EL (cell line): ENCODE results near the gene CACNA1I.

Source experiments
- DNase-seq: peaks from one replicate; pipeline ENCODE4 v3.0.0-alpha.2; 2016

Gene CACNA1I

DNA sequence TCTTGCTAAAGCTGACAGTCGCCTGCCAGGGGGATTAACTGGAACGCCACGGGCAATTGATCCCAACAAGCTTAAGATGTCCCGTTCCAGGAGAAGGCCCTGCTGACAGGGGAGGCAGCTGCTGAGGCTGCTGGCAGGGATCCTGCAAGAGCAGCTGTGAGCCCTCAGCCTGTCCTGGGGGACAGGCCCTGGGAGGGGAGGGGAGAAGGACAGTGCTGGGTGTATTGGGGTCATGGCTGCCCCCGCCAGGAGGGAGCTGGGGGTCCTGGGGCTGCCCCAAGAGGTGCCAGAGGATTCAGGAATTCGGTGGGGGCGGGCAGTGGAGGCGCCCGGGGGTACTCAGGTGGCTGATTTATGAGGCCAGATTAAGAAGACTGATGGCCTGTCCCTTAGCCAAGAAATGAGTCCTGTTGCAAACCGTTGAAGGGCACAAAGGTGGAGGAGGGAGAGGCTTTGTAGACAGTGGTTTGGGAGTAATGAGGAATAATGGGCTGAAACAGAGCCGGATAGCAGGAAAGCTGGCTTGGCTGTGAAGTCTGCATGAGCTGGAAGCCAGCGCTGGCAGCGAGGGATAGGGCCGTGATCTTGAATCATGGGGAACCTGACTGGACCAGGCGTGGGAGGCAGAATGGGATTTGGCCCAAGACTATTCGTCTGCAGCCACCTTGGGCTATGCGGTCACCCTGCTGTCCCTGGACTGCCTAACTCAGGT is 133.5 kb downstream of the CACNA1I start:
- no peak for DNase-seq

DNA sequence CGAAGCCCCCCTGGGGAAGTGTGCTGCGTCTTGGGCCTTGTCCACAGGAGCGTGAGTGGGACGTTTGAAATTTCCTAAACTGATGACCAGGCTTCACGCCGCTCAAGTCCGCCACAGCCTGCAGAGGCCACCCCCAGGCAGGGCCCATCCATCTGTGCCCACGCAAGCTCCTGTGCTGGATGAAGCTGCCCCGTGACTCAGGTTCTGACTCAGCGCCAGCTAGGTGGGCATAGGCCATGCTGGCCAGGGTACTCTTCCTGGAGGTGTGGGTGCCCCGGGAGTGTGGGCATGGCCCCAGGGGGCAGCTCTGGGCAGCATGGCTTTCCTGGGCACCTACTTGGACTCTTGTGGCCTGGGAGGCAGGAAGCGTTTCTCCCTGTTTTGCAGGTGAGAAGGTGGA is 134.8 kb downstream of the CACNA1I start:
- no peak for DNase-seq

DNA sequence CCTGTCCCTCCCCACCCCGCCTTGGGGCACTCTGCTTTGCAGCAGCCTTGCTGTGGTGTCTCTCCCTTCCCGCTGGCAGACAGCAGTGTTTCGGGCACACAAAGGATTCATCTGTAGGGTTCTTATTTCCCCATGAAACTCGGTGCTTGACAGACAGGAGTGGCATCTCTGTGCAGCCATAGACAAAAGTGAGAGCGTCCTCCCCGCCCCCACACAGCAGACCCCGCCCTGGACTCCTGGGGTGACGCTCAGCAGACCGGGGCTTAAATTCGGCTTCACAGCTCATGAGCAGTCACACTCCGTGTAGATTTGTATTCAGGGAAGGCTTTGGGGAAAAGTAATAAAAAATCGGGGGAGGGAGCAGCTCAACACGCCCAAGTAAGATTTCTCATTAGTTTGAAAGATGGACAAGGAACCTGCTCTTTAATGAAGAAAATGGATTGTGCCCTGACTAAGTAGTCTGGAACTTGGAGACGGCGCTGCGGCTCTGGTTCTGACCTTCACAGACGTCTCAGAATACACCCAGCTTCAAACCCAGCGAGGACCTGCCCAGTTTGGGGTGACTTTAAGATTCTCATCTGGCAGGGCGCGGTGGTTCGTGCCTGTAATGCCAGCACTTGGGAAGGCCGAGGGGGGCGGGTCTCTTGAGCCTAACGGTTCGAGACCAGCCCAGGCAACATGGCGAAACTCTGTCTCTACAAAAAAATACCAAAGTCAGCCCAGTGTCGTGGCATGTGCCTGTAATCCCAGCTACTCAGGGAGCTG is 136.0 kb downstream of the CACNA1I start:
- no peak for DNase-seq

DNA sequence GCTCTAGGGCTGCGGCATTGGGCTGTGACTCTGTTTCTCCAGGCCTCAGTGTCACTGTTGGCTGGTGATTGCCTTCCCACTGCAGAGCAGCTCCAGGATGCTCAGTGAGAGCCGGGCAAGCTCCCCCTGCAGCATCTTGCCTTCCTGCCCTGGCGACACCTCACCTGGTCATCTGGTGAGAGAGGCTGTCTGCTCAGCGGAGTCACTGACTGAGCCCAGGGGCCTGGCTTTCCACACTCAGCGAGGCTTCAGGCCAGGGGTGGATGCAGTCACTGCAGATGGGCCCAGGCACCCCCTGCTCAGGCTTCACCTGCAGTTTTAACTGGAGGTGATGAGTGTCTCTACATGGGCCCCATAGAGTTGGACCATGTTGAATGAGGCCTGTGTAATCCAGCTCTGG is 136.8 kb downstream of the CACNA1I start:
- no peak for DNase-seq

DNA sequence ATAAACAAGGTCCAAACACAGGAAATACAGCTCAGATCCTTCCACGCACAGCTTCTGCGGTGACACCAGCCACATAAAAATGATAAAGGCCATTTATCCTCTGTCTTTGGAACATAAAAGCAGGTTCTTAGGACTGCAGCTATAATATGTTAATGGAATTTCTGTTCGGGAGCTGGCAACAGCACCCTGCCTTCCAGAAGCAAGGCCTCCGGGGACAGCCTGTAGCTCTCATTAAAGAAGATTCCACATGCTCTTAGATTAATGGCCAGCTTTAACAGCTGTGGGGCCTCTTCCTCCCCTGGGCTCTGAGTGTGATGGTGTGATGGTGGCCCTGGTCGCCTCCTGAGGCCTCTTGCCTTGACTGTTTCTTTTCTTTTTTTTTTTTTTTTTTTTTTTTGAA is 137.3 kb downstream of the CACNA1I start:
- DNase-seq: no peak

DNA sequence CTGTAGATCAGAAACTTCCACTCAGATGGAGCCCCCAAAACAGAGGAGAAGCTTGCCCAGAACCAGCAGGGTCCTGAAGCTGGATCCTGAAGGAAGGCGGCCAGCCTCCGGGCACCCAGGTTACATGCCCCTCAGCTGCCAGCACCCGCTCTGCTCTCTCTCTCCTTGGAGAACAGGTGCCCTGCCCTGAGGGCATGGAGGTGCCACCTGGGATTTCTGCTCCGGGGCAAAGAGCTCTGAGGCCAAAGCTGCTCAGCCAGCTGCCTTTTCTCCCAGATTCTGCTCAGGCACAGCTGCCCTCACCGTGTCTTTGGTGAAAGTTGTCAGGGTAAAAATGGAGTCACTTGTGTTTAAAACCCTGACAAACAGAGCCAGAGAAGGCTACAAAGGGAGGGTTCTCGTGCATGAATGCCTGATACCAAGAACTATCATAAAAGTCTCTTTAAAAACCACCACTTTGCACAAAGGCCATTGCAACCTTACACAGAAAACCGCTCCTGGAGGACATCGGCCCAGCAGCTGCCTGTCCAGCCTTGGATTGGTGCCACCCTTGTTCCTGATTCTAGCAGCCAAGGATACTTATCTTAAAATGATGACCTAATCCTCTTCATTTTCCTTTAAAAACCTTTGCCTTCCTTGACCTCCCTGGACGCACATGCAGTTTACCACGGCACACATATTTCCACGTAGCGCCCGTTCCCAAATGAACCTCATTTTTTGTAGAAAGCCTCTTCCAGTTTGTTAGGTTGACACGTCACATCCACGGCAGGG is 140.0 kb downstream of the CACNA1I start:
- no peak for DNase-seq

DNA sequence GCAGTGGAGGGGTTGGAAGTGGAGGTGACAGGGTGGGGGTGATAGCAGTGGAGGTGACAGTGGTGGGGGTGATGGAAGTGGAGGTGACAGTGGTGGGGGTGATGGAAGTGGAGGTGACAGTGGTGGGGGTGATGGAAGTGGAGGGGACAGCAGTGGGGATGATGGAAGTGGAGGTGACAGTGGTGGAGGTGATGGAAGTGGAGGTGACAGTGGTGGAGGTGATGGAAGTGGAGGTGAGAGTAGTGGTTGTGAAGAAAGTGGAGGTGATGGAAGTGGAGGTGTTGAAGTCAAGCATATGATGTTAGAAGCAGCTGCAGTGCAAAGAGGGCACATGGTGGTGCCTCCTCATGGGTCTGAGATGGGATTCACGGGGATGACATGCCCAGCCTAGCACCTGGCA is 141.5 kb downstream of the CACNA1I start:
- DNase-seq: no peak

DNA sequence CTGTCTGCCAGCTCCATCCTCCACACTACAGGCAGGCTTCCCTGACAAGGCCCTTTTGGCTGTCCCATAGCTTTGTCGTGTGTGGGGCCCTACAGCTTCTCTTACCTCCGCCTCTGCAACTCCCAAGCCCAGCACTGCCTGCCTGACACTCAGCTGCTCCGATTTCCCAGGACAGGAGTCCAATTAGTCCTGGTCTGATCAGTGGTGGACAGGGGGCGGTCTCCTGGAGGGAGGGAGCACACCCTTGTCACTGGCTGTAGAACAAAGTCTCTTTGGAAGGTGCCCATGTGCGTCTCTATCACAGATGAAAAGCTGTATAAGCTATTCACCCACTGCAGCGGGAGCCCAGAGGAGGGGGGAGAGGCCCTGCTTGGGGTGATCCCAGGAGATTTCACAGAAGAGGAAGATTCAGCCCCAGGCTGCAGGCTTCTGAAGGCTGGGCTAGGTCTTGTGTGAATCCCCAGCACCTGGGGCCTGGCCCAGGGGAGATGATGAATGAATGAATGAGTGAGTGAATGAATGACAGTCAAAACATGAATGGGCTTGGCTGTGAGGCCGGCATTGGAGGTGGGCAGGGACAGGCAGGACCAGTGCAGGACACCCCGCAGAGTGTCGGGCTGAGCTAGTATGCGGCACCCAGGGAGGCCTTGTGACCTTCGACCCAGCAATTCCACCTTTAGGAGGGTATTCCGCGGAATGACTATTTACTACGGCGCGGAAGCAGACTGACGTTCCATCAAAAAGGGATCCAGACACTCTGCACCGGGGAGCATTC is 142.4 kb downstream of the CACNA1I start:
- no peak for DNase-seq

DNA sequence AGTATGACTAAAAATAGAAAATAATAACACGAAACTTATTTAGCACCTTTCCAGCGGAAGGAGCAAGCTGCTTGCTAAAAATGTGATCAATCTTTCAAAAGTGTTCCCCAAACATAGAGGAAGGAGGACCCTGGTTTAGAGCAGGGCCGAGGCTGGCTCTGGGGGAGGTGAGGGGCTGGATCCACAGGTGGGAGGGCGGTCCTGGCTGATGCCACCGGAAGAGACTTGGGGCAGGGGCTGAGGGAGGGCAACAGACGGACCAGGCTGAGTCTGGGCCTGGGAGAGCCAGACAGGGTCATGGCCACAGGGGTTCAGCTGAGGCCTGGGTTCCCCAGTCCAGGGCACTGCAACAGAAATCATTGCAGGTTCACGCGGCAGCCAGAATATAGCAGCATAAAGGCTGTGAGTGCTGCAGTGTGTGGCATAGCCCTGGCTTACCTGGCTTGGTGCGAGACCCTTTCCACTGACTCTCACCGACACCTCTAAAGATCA is 143.3 kb downstream of the CACNA1I start:
- DNase-seq: no peak

DNA sequence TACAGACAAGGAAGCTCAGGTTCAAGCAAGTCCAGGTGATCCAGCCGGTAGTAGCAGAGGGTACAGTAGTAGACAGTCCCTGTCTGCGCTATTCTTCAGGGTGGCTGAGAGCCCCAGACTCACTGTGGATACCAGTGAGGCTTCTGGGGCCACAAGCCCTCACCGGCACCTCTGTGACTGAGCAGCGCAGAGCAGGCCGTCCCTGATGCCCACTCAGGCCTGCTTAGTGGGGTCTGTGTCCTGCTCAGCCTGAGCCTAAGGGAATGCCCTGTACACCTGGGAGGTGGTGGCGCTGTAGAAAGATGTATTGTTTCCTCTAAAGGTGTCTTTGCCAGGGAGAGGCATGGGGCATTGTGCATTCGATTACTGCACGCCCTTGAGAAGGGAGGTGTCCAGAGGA is 143.8 kb downstream of the CACNA1I start:
- no peak for DNase-seq

DNA sequence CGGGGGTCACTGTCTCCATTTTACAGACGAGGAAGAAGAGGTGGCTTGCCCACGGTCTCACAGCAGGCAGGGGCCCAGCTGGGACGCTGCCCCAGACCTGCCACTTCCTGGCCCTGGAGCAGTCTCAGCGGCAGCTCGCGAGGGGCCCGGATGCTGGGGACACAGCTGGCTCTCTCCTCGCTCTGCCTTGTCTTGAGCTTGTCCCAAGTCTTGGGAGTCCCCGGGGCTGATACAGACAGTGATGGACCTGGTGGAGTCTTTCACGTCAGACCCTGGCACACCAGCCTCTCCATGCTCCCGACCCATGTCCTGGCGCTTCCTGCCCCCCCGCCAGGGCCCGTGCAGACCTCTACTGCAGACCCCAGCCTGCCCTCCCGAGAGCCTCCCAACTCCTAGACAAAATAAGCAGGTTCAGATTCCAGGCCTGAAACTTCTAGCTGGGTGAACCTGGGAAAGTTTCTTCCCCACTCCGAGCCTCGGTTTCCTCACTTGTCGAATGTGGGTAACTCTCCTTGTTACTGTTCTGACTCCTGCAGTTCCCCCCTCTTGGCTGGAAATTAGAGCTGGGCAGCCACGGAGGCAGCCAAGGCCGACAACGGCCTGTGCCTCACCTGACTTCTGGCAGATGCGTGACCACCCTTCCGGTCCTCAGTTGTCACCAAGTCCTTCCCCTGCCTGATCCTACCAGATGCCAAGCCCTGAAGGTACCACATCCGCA is 145.4 kb downstream of the CACNA1I start:
- no peak for DNase-seq

DNA sequence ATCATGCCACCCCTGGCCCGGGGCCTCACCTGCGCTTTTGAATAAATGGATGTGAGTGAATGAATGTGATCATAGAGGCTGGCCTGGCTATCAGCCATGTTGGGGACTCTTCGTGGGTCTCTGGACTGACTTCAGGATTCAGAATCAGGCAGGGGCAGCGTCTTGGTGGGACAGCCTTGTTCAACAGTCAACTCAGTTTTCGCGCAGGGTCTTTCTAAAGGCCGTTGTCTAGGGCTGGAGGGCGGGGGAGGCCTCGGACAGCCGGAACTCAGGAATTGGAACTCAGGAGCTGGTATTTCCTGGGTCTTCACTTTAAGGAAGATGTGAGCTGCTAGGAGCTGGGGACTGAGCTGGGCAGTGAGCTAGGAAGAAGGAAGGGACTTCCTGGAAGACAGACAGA is 146.0 kb downstream of the CACNA1I start:
- DNase-seq: no peak

DNA sequence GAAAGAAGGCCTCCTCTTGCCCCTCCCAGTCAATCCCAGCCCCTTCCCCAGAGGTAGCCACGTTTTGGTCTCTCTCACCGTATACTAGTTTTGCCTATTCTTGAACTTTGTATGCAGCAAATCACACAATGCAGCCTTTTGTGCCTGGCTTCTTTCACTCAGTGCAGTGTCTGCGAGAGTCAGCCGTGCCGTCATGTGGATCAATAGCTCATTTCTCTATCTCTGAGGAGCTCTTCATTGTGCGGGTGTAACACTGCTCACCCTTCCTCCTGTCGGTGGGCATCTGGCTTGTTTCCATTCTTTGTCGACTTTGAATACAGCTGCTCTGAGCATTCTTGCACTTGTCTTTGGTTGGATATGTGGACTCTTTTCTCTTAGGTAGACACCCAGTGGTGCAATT is 146.5 kb downstream of the CACNA1I start:
- no peak for DNase-seq

DNA sequence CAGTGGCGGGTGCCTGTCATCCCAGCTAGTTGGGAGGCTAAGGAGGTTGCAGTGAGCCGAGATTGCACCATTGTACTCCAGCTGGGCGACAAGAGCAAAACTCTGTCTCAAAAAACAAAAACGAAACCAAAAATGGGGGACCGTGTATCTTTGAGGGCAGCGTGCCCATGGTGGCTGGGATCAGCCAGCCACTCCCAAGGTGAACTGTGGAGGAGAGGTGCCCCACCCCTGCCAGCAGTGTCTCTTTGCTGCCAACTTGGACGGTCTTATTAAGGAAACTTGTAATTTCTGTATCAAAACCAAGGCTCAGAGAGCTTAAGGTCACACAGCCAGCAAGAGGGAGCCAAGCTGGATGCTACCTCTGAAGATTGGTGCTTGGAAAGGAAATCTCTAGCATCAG is 147.7 kb downstream of the CACNA1I start:
- DNase-seq: no peak

DNA sequence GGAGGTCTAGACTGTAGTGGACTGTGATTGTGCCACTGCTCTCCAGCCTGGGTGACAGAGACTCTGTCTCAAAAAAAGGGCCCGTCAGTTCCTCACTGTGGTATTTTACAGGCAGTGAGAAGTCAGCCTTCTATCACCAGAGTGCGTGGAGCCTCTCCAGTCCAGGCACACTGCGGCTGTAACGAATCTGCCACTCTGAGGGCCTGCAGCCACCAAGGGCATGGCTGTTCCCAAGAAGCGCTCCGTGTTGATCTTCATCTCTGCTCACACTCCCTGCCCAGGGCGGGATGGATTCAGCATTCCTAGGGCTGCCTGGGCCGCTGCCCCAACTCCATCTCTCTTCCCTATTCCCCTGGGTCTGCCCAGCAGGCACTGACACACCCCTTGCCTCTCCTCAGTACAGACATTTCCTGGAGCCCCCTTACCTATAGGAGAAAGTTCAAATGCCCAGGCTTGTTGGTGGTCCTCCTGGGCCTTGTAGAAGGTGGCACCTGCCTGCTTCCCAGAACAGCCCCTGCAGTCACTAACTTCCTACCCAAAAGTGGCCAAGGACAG is 148.4 kb downstream of the CACNA1I start:
- DNase-seq: no peak

DNA sequence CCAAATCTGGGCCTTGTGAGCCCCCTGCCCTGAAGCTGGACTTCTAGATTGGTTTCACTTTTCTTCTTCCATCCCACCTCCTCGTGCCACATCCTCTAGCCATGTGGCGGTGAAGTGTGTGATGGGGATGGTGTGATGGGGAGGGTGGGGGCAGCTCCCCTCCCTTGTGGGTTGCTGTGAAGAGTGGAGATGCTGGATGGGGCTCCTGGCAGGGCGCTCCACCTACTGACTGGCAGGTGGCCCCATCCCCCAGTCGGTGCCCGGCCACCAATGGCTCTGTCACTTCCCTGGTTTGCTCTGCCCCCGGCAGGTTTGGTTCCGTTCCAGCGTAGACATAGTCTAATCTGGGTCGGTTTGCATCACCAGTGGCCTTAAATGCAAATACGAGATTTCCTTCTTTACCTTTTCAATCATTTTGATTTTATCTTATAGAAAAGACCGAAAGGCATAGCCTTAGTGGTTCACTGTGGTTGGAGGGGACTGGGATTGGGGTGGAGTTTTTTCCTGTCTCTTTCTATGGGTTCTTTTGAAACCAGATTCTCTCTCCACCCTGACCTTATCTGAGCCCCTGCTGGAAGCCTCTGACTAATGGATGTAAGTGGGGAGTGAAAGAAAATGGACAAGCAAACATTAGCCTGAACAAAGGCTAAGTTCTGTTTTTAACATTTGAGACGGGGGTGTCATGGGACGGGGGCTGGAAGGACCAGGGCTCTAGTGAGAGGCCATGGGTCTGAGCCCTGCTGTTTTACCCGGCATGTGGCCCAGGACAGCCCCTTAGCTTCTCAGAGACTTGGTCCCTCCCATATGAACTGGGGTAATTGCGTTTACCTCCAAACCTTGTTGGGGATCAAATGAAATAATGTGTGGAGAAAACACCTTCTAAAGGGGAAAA is 149.3 kb downstream of the CACNA1I start:
- no peak for DNase-seq

DNA sequence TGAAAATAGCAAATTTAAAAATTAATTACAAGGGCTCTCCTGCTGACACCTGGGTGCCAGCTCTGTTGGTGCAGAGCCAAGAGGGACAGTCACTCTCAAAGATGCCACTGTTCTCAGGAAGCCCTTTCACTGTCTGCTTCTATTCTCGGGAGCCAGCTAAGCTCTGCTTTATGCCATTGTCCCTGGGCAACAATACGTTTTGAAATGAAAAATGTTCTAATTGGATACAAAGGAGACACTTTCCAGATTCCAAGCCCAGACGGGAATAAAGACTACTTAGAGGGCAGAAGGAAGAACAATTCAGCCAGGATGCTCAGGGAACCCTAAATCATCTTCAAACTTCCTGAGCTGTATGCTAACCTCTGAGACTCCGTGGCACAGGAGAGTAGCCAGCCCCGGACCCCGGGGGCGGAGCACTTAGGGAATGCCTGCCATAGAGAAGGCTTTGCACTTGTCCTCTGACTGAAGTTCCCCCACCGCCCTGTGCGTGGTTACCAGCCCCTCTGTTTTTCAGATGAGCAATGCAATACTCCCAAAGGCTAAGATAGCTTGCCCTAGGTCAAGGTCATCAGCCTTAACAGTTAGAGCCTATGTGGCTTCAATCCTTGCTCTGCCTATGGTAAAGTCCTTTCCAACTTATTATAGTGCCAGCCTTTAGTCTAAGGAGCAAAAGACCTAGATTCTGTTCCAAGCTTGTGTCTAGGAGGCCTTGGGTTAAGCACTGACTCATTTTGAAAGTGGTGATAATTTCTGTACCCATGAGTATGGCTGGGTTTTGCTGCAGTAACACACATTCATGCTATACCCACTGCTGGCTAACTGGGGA is 150.9 kb downstream of the CACNA1I start:
- DNase-seq: no peak

DNA sequence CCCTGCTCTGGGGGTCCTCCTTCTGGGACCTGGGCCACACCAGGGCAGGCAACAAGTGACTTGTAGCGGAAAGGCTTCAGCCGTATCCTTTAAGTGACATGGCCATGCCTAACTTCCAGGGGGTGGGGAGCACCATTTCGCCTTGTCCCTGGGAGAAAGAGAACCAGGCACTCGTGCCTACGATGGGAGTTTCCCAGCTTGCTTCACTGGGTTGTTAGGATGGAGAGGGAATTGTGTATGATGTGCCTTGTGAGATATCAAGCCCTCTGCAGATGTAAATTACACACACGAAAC is 151.4 kb downstream of the CACNA1I start:
- no peak for DNase-seq

DNA sequence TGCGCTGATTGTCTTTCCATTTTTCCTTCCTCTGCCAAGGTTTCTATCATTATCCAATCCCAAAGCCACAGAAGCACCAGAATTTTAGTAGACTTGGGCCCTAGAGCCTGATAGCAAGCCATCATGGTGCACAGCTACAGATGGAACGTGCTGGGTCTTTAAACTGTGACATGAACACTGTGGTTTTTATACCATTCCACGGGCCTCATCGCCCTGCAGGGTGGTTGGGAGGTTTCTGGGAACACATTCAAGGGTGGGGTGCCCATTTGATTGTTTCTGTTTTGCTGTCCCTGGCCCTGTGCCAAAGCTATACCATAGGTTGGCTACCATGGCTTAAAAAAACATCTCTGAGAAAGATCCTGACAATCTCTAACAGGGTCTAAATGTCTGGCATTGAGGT is 151.9 kb downstream of the CACNA1I start:
- no peak for DNase-seq

DNA sequence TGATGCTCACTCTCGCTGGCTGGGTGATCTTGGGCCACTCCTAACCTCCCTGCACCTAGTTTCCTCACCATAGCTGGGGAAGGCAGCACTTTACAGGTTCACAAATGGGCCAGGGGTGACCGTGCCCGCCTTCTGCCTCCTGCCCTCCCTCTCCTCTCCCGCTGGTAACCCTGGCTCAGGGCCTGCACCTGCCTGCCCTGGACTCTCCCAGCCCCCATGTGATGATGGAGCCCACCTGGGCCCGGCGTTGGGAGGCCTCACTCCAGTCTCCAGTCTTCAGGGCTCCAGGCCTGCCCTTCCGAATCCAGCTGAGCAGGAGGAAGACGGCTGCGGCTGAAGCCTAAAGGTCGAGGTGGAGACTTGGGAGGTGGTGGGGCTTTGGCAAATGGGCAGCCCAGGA is 152.9 kb downstream of the CACNA1I start:
- no peak for DNase-seq
